HCT116 (cell line): Measurements from ENCODE around the gene APOH. TPM values are rescaled to one million over a fixed set of nuclear protein-coding genes. Genes with fewer than 3 reads are reported as not detected.

ENCODE experiments used
- ATAC-seq: fragments of 200-7000 bp; cut with Tn5 transposase; 2 replicates; pipeline ENCODE4 v1.9.1; 2020; ENCODE audit warnings: mild to moderate bottlenecking, moderate library complexity
- BruUV-seq: library from RNA; stranded (reverse); fragments of 400-500 nt; replicated peaks from 2 replicates; lab custom pipeline; 2021; lab: Mats Ljungman, UMichigan
- CTCF ChIA-PET: fragments of 300-600 bp; sonication (Branson Sonifier 250); formaldehyde crosslinking; loops from one replicate; lab custom pipeline; 2021; ENCODE audit warnings: antibody characterized with exemption; lab: Charles Lee
- POLR2A ChIA-PET: fragments of 300-600, 350-600 bp; sonication (Branson Sonifier 250); formaldehyde crosslinking; loops from one replicate; lab custom pipeline; 2021; ENCODE audit warnings: antibody characterized with exemption; lab: Charles Lee
- RAD21 ChIA-PET, 2 experiments: fragments of 300-600 bp; sonication (Branson Sonifier 250); formaldehyde crosslinking; loops; one replicate each; lab custom pipeline; 2023; ENCODE audit warnings: low total read pairs in 2 of 2; ENCODE audit not compliant: uncharacterized antibody in 2 of 2, unreplicated experiment in 2 of 2, low non-redundant PET in 1 of 2; lab: Charles Lee
- DNase-seq: peaks from one replicate; pipeline ENCODE4 v3.0.0-alpha.2; 2010; ENCODE audit warnings: low read depth, low spot score
- H2AFZ ChIP-seq: fragments of 200-600 bp; shearing (Covaris generic), sonication (generic); 2 replicates; pipeline ENCODE4 v1.6.1; 2017; ENCODE audit warnings: low read depth, mixed run types, mixed read lengths, antibody characterized with exemption, low read length; ENCODE audit not compliant: poor library complexity, severe bottlenecking
- H3K27ac ChIP-seq: 2 replicates; pipeline ENCODE4 v1.5.1; 2012; ENCODE audit warnings: low read depth, low read length
- H3K27me3 ChIP-seq: fragments of 200-600 bp; sonication (generic); 2 replicates; pipeline ENCODE4 v1.6.1; 2016; ENCODE audit warnings: mixed run types, low read length, mixed read lengths; ENCODE audit not compliant: insufficient read depth
- H3K36me3 ChIP-seq, 2 experiments: fragments of 200-500 bp in 1 of 2; fragments of 200-600 bp in 1 of 2; sonication (Bioruptor generic) in 1 of 2; sonication (generic) in 1 of 2; 2 replicates each; pipeline versions ENCODE4 v1.5.1 to v1.6.1; 2014 to 2016; ENCODE audit warnings: low read length in 2 of 2, inconsistent platforms in 1 of 2, mixed read lengths in 1 of 2, mixed run types in 1 of 2; ENCODE audit not compliant: insufficient read depth in 2 of 2, control insufficient read depth in 1 of 2
- H3K4me1 ChIP-seq, 2 experiments: fragments of 200-600 bp in 1 of 2; sonication (generic) in 1 of 2; 2 replicates each; pipeline versions ENCODE4 v1.5.1 to v1.6.1; 2012 to 2017; ENCODE audit warnings: low read length in 2 of 2, inconsistent platforms in 1 of 2, mild to moderate bottlenecking in 1 of 2, mixed read lengths in 1 of 2, mixed run types in 1 of 2, moderate library complexity in 1 of 2; ENCODE audit not compliant: insufficient read depth in 2 of 2, control insufficient read depth in 1 of 2
- H3K4me2 ChIP-seq: fragments of 200-600 bp; sonication (generic); 2 replicates; pipeline ENCODE4 v1.6.1; 2017; ENCODE audit warnings: mixed run types, low read length, mixed read lengths
- H3K4me3 ChIP-seq, 2 experiments: fragments of 200-600 bp in 1 of 2; sonication (generic) in 1 of 2; replicated peaks in 1 of 2; 2 replicates each; pipeline ENCODE4 v1.5.1; 2011 to 2016; ENCODE audit warnings: low read length in 2 of 2, control low read depth in 1 of 2, low read depth in 1 of 2, mild to moderate bottlenecking in 1 of 2, mixed read lengths in 1 of 2, mixed run types in 1 of 2
- H3K79me2 ChIP-seq: fragments of 200-600 bp; sonication (generic); 2 replicates; pipeline ENCODE4 v1.6.1; 2017; ENCODE audit warnings: mild to moderate bottlenecking, mixed run types, low read length, moderate library complexity, mixed read lengths; ENCODE audit not compliant: insufficient read depth
- H3K9ac ChIP-seq: fragments of 200-600 bp; sonication (generic); 2 replicates; pipeline ENCODE4 v1.6.1; 2016; ENCODE audit warnings: low read length, mixed read lengths
- H3K9me2 ChIP-seq: fragments of 200-600 bp; sonication (generic), shearing (Covaris generic); 2 replicates; pipeline ENCODE4 v1.6.1; 2017; ENCODE audit warnings: mixed run types, mild to moderate bottlenecking, moderate library complexity; ENCODE audit not compliant: insufficient read depth
- H3K9me3 ChIP-seq, 2 experiments: fragments of 200-500 bp in 1 of 2; fragments of 200-600 bp in 1 of 2; sonication (Bioruptor generic) in 1 of 2; sonication (generic) in 1 of 2; 2 replicates each; pipeline ENCODE4 v1.6.1; 2014 to 2017; ENCODE audit warnings: low read length in 2 of 2, mixed read lengths in 2 of 2, inconsistent platforms in 1 of 2, low read depth in 1 of 2, mild to moderate bottlenecking in 1 of 2, mixed run types in 1 of 2, moderate library complexity in 1 of 2; ENCODE audit not compliant: control insufficient read depth in 1 of 2, insufficient read depth in 1 of 2
- H4K20me1 ChIP-seq: fragments of 200-600 bp; sonication (generic), shearing (Covaris generic); 2 replicates; pipeline ENCODE4 v1.6.1; 2017; ENCODE audit warnings: mixed run types, mild to moderate bottlenecking, moderate library complexity; ENCODE audit not compliant: insufficient read depth
- ELF1 ChIP-seq: IDR thresholded peaks from 2 replicates; pipeline ENCODE4 v1.6.1; 2012; ENCODE audit warnings: low read depth, borderline replicate concordance
- EZH2phosphoT487 ChIP-seq: fragments of 200-600 bp; IDR thresholded peaks from 2 replicates; pipeline ENCODE4 v1.6.1; 2018; ENCODE audit warnings: antibody characterized with exemption, borderline replicate concordance
- FOSL1 ChIP-seq: IDR thresholded peaks from 2 replicates; pipeline ENCODE4 v1.6.1; 2012; ENCODE audit warnings: low read depth
- JUND ChIP-seq: IDR thresholded peaks from 2 replicates; pipeline ENCODE4 v1.6.1; 2012
- POLR2A ChIP-seq: IDR thresholded peaks from 2 replicates; pipeline ENCODE4 v1.7.0; 2011; ENCODE audit warnings: borderline replicate concordance; ENCODE audit not compliant: insufficient read depth, insufficient read length; ENCODE audit errors: extremely low read depth
- SIN3A ChIP-seq: IDR thresholded peaks from 2 replicates; pipeline ENCODE4 v1.6.1; 2012; ENCODE audit warnings: low read depth
- SP1 ChIP-seq: IDR thresholded peaks from 2 replicates; pipeline ENCODE4 v1.6.1; 2012; ENCODE audit warnings: low read depth
- SRF ChIP-seq: IDR thresholded peaks from 2 replicates; pipeline ENCODE4 v1.6.1; 2012; ENCODE audit warnings: low read depth
- YY1 ChIP-seq: IDR thresholded peaks from 2 replicates; pipeline ENCODE4 v1.6.1; 2011; ENCODE audit warnings: low read length, low read depth, moderate library complexity, mild to moderate bottlenecking; ENCODE audit not compliant: insufficient replicate concordance; ENCODE audit errors: extremely low read depth
- ZFX ChIP-seq: fragments of 450-650 bp; IDR thresholded peaks from 2 replicates; pipeline ENCODE4 v1.6.1; 2017
- intact Hi-C: fragments of 100-400 bp; cut with micrococcal nuclease; formaldehyde crosslinking; loops from 2 replicates; pipeline ENCODE4 v1.10.0; 2022
- total RNA-seq: library from RNA; stranded (reverse); gene quantifications from one replicate; pipeline ENCODE4 v1.2.1, GENCODE V29; 2021; ENCODE audit not compliant: unreplicated experiment
- TF ChIP-seq, protein P1 (sequence below): IDR thresholded peaks from 2 replicates; pipeline ENCODE4 v1.6.1; 2011; ENCODE audit warnings: mild to moderate bottlenecking, low read length, moderate library complexity; ENCODE audit not compliant: insufficient replicate concordance; ENCODE audit errors: extremely low read depth
- TF ChIP-seq, protein P2 (sequence below): IDR thresholded peaks from 2 replicates; pipeline ENCODE4 v1.6.1; 2012
- TF ChIP-seq, protein P3 (sequence below): IDR thresholded peaks from 2 replicates; pipeline ENCODE4 v1.6.1; 2012; ENCODE audit warnings: low read depth

APOH gene
- total RNA-seq, 1 experiment from 2014 or later, result 1.7 TPM

DNA sequence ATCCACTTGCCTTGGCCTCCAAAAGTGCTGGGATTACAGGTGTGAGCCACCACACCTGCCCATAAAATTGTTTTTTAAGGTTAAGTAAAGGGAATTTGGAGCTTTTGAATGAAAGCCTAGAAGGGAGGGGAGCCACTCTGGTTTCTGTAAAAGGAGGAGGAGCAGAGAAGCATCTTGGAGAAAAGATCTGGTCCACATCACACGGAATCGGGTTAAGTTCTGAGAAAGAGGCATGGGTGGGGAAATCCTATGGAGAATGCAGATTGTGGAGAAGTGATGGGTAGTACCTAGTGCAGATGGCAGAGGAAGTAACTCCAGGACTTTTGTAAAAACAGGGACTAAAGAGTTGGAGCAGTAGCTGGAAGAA is 19.0 kb downstream of the APOH start:
- no peak for ATAC-seq
- intact Hi-C loops, result no loop called here
- H2AFZ ChIP-seq, result no peak overlapping the region
- H3K79me2 ChIP-seq, result no peaks in the 10 kb centered on the region
- H3K27ac ChIP-seq, result no peak overlapping the region
- no peak overlapping the region for H3K9ac ChIP-seq
- no peak overlapping the region for H3K4me3 ChIP-seq
- ChIA-PET CTCF (no interaction called here), POLR2A (no interaction called here), RAD21 (no interaction called here)
- H4K20me1 ChIP-seq, result no peaks in the 10 kb centered on the region
- no peak for DNase-seq
- H3K9me3 ChIP-seq, result no peaks in the 10 kb centered on the region
- BruUV-seq, result no TSS peak
- H3K4me2 ChIP-seq, result no peak overlapping the region
- H3K9me2 ChIP-seq, result no peaks in the 10 kb centered on the region
- H3K4me1 ChIP-seq, result no peaks in the 10 kb centered on the region
- H3K36me3 ChIP-seq, result no peaks in the 10 kb centered on the region
- TF ChIP-seq EZH2phosphoT487 (no peak), SP1 (no peak), ZFX (no peak), SIN3A (no peak), SRF (no peak), FOSL1 (no peak), YY1 (no peak), JUND (no peak), POLR2A (no peak), ELF1 (no peak)
- TF ChIP-seq, protein P1, sequence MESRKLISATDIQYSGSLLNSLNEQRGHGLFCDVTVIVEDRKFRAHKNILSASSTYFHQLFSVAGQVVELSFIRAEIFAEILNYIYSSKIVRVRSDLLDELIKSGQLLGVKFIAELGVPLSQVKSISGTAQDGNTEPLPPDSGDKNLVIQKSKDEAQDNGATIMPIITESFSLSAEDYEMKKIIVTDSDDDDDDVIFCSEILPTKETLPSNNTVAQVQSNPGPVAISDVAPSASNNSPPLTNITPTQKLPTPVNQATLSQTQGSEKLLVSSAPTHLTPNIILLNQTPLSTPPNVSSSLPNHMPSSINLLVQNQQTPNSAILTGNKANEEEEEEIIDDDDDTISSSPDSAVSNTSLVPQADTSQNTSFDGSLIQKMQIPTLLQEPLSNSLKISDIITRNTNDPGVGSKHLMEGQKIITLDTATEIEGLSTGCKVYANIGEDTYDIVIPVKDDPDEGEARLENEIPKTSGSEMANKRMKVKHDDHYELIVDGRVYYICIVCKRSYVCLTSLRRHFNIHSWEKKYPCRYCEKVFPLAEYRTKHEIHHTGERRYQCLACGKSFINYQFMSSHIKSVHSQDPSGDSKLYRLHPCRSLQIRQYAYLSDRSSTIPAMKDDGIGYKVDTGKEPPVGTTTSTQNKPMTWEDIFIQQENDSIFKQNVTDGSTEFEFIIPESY, result no peak
- TF ChIP-seq, protein P2, sequence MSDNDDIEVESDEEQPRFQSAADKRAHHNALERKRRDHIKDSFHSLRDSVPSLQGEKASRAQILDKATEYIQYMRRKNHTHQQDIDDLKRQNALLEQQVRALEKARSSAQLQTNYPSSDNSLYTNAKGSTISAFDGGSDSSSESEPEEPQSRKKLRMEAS, result no peak
- TF ChIP-seq, protein P3, sequence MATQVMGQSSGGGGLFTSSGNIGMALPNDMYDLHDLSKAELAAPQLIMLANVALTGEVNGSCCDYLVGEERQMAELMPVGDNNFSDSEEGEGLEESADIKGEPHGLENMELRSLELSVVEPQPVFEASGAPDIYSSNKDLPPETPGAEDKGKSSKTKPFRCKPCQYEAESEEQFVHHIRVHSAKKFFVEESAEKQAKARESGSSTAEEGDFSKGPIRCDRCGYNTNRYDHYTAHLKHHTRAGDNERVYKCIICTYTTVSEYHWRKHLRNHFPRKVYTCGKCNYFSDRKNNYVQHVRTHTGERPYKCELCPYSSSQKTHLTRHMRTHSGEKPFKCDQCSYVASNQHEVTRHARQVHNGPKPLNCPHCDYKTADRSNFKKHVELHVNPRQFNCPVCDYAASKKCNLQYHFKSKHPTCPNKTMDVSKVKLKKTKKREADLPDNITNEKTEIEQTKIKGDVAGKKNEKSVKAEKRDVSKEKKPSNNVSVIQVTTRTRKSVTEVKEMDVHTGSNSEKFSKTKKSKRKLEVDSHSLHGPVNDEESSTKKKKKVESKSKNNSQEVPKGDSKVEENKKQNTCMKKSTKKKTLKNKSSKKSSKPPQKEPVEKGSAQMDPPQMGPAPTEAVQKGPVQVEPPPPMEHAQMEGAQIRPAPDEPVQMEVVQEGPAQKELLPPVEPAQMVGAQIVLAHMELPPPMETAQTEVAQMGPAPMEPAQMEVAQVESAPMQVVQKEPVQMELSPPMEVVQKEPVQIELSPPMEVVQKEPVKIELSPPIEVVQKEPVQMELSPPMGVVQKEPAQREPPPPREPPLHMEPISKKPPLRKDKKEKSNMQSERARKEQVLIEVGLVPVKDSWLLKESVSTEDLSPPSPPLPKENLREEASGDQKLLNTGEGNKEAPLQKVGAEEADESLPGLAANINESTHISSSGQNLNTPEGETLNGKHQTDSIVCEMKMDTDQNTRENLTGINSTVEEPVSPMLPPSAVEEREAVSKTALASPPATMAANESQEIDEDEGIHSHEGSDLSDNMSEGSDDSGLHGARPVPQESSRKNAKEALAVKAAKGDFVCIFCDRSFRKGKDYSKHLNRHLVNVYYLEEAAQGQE, result no peak
- TF ChIP-seq, all 23 proteins: peak for 0
- no peaks in the 10 kb centered on the region for H3K27me3 ChIP-seq
